ENCODE data around the gene HOXA3. TPM values are rescaled to one million over a fixed set of nuclear protein-coding genes. Genes with fewer than 3 reads are reported as not detected.

Gene HOXA3
- total RNA-seq, 1 donor from 2014 or later = 3.9 TPM

DNA sequence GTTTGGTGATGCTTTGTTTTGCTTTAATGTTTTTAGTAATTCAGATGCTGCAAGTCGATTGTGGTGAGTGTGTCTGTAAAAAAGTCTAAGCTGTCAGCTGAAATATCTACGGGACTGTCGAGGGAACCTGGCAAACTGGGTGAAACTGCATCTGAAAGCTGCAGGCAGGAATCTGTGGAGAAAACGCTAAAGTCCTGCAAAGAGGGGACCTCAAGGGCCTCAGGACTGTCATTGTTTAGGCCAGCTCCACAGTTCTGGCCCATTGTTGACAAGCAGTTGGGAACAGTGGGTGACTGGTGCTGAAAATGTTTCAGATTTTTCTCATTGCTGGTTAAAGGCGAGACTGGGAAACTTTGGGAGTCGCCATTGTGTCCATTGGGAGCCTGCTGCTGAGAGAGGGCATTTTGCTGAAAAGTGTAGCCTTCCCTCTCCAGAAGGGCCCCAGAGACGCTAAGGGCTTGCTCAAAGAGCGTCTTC is 51.7 kb downstream of the HOXA3 start:
- Histone ChIP-seq H3K9me3 (no peaks in the 10 kb centered on the region), H3K4me1 (peaks cover 36% of the 10 kb centered on the region), H3K4me3 (no peak overlapping the region), H3K36me3 (no peaks in the 10 kb centered on the region), H3K27me3 (no peaks in the 10 kb centered on the region), H3K27ac (no peak overlapping the region)
- intact Hi-C loops (cut with DNase I) = no loop called here
- peak in 1 of 2 donors; percentile 34 for DNase-seq (ENCODE audit: extremely low spot score in 2 of 2)
- TF ChIP-seq POLR2AphosphoS5 (IDR thresholded peaks at IDR 0.05; ENCODE audit: insufficient read depth in 1 of 2, low read depth in 1 of 2) (no peak), POLR2A (IDR thresholded peaks at IDR 0.05) (no peak)
- TF ChIP-seq, protein P1, sequence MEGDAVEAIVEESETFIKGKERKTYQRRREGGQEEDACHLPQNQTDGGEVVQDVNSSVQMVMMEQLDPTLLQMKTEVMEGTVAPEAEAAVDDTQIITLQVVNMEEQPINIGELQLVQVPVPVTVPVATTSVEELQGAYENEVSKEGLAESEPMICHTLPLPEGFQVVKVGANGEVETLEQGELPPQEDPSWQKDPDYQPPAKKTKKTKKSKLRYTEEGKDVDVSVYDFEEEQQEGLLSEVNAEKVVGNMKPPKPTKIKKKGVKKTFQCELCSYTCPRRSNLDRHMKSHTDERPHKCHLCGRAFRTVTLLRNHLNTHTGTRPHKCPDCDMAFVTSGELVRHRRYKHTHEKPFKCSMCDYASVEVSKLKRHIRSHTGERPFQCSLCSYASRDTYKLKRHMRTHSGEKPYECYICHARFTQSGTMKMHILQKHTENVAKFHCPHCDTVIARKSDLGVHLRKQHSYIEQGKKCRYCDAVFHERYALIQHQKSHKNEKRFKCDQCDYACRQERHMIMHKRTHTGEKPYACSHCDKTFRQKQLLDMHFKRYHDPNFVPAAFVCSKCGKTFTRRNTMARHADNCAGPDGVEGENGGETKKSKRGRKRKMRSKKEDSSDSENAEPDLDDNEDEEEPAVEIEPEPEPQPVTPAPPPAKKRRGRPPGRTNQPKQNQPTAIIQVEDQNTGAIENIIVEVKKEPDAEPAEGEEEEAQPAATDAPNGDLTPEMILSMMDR (IDR thresholded peaks at IDR 0.05) = no peak

DNA sequence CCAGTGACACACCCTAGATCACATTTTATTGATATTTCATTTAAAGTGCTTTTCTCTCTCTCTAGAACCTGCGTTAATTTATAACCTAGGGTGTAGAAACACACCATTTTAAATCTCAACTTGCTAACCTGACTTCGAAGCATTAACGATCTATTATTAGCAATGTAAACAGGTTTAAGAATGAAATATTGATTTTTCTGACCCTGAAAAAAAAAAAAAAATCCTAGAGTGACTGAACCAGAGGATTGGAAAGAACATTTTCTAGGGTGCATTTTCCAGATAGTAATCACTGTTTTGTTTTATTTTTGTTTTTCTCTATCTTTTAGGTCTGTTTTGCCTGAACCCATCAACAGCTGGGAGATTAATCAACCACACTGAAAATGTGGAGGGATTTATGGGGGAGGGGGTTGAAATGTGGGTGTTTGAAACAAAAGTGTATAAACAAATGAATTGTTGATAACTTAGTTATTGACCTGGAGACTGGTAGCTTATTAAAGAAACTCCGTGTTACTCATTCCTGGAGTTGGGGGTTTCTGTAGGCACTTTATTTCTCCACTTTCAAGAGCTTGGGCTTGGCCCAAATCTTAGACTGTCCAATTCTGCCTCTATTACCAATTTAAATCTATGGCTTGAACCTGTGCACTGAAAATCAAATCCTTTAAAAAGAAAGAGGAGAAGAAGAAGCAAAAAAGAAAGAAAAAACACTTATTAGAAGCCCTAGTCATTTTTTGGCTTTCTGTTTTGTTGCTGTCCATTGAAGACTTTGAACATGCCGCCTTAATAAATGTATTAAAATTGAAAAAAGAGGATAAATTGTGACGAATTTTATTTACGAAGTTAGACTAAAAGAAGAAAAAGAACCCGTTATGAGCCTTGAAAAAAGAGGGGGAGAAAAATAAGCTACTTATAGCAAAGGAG is 52.7 kb downstream of the HOXA3 start:
- Histone ChIP-seq H3K27ac (no peak overlapping the region), H3K4me1 (peaks cover 41% of the 10 kb centered on the region), H3K4me3 (no peak overlapping the region), H3K27me3 (no peaks in the 10 kb centered on the region), H3K9me3 (no peaks in the 10 kb centered on the region), H3K36me3 (no peaks in the 10 kb centered on the region)
- TF ChIP-seq POLR2AphosphoS5 (IDR thresholded peaks at IDR 0.05; ENCODE audit: insufficient read depth in 1 of 2, low read depth in 1 of 2) (no peak), POLR2A (IDR thresholded peaks at IDR 0.05) (no peak)
- intact Hi-C loops (cut with DNase I) = no loop called here
- no peak for DNase-seq (ENCODE audit: extremely low spot score in 2 of 2)

DNA sequence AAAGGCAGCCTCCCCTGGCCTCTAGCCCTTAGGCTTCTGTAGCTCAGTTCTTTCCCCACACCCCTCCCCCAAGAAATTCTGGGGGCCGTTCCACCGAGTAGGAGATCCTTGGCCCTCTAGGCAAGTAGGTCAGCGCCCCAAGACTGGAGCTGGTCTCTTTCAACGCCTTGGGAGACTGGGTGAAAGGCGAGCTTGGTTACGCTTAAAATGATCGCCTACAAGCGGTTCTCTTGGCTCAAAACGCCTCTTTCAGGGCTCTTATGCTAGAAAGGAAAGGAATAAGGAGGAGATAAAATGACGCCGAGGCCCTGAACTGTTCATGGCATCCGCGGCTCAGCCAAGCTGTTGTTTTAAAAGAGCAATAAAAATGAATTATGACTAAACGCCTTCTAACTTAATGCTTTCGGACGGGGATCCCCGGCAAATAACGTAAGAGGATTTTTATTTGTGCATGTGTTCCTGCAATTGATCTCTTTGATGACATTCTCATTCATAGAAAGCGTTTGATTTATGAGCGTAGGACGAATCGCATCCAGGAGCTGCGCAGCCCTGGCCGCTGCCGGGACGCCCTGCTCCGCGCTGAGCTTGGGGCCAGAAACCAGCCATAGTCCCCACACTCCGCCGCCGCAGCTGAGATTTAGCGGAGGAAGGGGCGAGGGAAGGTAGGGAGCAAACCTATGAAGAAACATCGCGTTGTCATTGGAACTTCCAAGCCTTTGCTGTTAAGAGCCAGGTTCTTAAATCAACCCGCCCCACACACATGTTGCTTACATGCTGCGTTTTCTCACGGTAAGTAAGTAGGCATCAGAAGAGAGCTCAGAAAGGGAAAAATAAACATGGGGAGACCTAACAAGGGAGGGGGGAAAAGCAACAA is 53.6 kb downstream of the HOXA3 start:
- peak overlapping the region; percentile 20 to 24 for H3K4me3 ChIP-seq
- H3K27ac ChIP-seq = no peak overlapping the region
- H3K9me3 ChIP-seq = no peaks in the 10 kb centered on the region
- DNase-seq (ENCODE audit: extremely low spot score in 2 of 2) = no peak
- intact Hi-C loops (cut with DNase I) = no loop called here
- TF ChIP-seq, protein P1 (IDR thresholded peaks at IDR 0.05) = no peak
- TF ChIP-seq POLR2AphosphoS5 (IDR thresholded peaks at IDR 0.05; ENCODE audit: insufficient read depth in 1 of 2, low read depth in 1 of 2) = peak; percentile 47 to 70
- no peaks in the 10 kb centered on the region for H3K27me3 ChIP-seq
- H3K4me1 ChIP-seq = peaks cover 41% of the 10 kb centered on the region
- no peaks in the 10 kb centered on the region for H3K36me3 ChIP-seq

DNA sequence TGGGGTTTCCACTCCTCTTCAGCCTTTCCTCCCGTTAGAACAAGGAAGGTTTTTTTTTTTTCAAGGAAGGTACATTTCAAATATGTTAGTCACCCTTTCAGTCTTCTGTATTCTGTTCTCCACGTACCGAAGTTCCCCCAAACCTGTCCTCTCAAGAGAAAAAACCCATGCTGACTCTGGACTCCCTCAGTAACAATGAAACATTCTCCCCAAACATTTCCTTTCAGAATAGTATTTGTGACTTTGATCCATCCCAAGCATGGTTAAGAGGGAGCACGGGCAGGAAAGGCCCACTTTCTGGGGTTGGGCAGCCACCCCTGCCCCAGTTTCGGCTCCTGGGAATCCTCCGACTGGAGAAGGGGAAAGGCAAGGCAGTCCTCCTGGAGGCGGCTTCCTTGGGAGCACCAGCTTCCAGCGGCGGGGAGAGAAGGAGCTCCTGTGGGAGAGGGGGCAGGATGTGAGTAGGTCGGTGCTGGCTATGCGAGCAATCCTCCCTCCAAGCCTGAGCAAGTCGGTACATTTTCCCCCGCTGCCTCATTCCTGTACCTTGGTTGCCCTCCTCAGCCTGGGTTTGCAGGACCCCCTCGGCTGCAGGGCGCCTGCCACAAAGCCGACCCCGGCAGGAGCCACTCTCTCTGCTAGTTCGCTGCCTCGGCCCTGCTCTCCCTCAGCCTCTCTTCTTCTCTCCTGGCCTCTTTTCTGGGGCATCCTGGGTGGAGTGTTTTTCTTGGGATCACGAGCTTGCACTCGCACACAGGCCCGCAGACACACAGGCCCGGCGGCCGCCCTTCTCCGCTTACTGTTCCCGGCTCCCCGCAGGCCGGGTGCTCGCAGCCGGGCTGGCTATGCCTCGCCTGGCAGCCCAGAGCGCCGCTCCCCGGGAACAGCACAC is 54.5 kb downstream of the HOXA3 start:
- TF ChIP-seq, protein P1 (IDR thresholded peaks at IDR 0.05) = no peak
- no peak for TF ChIP-seq POLR2AphosphoS5 (IDR thresholded peaks at IDR 0.05; ENCODE audit: insufficient read depth in 1 of 2, low read depth in 1 of 2)
- TF ChIP-seq POLR2A (IDR thresholded peaks at IDR 0.05) = no peak
- Histone ChIP-seq H3K4me3 (peak overlapping the region; percentile 20 to 24), H3K27me3 (no peaks in the 10 kb centered on the region), H3K36me3 (no peaks in the 10 kb centered on the region), H3K4me1 (peaks cover 41% of the 10 kb centered on the region), H3K27ac (no peak overlapping the region), H3K9me3 (no peaks in the 10 kb centered on the region)
- intact Hi-C loops (cut with DNase I) = no loop called here
- DNase-seq (ENCODE audit: extremely low spot score in 2 of 2) = no peak
